ENCODE data around the gene NCR3LG1.

DNA sequence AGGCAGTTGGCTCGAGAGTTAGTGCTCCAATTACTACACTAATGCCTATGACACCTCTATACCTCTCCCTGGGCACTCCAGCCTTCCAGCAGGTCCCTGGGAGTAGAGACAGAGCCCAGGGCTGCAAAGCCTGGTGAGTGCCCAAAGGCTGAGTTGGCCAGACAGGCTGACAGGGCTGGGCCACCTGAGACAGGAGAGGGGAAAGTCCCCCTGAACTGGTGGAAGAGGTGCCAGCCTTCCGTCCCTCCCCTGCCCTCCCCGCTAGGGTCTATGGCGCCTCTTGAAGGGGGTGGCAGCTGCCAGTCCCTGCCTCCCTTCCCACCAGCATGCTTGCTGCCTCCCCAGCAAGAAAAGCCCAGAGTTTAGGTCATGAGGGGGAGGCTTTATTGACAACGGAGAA, 33.9 kb downstream of the NCR3LG1 start:
- TF ChIP-seq POLR2A (IDR thresholded peaks at IDR 0.05): no peak
- TF ChIP-seq, protein P1, sequence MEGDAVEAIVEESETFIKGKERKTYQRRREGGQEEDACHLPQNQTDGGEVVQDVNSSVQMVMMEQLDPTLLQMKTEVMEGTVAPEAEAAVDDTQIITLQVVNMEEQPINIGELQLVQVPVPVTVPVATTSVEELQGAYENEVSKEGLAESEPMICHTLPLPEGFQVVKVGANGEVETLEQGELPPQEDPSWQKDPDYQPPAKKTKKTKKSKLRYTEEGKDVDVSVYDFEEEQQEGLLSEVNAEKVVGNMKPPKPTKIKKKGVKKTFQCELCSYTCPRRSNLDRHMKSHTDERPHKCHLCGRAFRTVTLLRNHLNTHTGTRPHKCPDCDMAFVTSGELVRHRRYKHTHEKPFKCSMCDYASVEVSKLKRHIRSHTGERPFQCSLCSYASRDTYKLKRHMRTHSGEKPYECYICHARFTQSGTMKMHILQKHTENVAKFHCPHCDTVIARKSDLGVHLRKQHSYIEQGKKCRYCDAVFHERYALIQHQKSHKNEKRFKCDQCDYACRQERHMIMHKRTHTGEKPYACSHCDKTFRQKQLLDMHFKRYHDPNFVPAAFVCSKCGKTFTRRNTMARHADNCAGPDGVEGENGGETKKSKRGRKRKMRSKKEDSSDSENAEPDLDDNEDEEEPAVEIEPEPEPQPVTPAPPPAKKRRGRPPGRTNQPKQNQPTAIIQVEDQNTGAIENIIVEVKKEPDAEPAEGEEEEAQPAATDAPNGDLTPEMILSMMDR (IDR thresholded peaks at IDR 0.05): no peak

Data from suprapubic skin (tissue), 3 donors.